ENCODE measurements around the gene PAFAH2. TPM values are rescaled to one million over a fixed set of nuclear protein-coding genes. Genes with fewer than 3 reads are reported as not detected.

The PAFAH2 gene
- total RNA-seq, 4 donors from 2014 or later, result 15.7 to 57.8 (median 48.4) TPM

DNA sequence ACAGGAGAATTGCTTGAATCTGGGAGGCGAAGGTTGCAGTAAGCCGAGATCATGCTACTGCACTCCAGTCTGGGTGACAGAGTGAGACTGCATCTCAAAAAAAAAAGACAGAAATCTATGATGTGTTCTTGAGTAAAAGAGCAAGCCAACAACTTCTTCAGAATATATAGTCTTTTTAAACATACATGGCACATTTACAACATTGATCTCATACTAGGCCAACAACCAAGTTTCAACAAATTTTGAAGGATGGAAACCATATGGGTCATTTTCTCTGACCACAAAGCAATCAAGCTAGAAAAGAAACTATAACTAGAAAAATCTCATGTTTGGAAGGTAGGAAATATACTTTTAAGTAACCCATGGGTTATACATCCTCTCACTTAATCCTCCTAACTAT is 38.3 kb downstream of the PAFAH2 start:
- Histone ChIP-seq H3K27me3 (no peaks in the 10 kb centered on the region), H3K4me3 (no peak overlapping the region), H3K36me3 (peaks cover 0 to 66% (median 0%) of the 10 kb centered on the region in 3 donors), H3K27ac (no peak overlapping the region), H3K9me3 (no peaks in the 10 kb centered on the region), H3K4me1 (no peaks in the 10 kb centered on the region)
- no peak for DNase-seq
- no peak for TF ChIP-seq POLR2A (IDR thresholded peaks at IDR 0.05)
- no peak for TF ChIP-seq CTCF (IDR thresholded peaks at IDR 0.05)

GRCh38 chr1:25958465-25958864 is 39.4 kb downstream of the PAFAH2 start:
- Histone ChIP-seq H3K9me3 (no peaks in the 10 kb centered on the region), H3K27ac (no peak overlapping the region), H3K27me3 (no peaks in the 10 kb centered on the region), H3K4me1 (no peaks in the 10 kb centered on the region), H3K36me3 (peaks cover 0 to 57% (median 0%) of the 10 kb centered on the region in 3 donors), H3K4me3 (no peak overlapping the region)
- TF ChIP-seq POLR2A (IDR thresholded peaks at IDR 0.05) (no peak), CTCF (IDR thresholded peaks at IDR 0.05) (no peak)
- DNase-seq, result no peak

DNA sequence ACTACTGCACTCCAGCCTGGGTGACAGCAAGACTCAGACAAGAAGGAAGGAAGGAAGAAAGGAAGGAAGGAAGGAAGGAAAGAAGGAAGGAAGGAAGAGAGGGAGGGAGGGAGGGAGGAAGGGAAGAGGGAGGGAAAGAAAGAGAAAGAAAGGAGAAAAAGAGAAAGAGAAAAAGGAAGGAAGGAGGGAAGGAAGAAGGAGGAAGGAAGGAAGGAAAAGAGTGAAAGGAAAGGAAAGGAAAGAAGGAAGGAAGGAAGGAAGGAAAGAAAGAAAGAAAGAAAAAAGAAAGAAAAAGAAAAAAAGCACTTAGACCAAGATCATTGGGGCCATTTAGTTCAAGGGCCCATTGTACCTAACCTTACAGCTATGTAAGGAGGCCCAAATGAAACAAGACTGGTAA is 42.3 kb downstream of the PAFAH2 start:
- Histone ChIP-seq H3K9me3 (no peaks in the 10 kb centered on the region), H3K36me3 (peaks cover 0 to 29% (median 0%) of the 10 kb centered on the region in 3 donors), H3K27ac (no peak overlapping the region), H3K4me3 (no peak overlapping the region), H3K27me3 (no peaks in the 10 kb centered on the region), H3K4me1 (no peaks in the 10 kb centered on the region)
- TF ChIP-seq CTCF (IDR thresholded peaks at IDR 0.05) (no peak), POLR2A (IDR thresholded peaks at IDR 0.05) (no peak)
- DNase-seq, result no peak

DNA sequence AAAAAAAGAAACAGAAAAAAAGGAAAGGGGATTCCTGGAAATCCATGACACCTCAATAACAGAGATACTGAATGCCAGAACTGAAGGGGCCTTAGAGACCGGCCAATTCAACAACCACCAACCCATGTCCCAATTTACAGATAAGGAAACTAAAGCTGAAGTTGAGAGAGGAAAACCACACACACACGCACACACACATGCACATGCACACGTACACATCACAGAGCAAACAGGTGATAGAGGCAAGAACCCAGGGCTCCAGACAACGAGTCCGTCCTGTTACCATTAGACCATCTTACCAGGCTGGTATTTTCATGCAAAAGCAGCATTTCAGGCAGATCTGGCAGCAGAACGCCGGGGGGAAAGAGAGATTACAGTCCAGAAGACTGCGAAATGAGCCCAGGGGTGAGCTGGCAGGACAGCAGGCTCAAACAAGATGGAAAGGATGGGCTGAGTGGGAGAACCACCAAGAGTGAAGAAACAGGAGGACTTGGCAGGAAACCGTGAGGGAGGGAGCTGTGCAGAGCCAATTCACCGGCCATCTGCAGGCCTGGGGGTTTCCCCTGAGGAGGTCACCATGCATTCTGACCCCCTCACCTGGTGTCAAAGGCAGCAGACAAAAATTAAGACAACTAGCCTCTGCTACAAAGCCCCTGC is 43.5 kb downstream of the PAFAH2 start:
- no peak for DNase-seq

DNA sequence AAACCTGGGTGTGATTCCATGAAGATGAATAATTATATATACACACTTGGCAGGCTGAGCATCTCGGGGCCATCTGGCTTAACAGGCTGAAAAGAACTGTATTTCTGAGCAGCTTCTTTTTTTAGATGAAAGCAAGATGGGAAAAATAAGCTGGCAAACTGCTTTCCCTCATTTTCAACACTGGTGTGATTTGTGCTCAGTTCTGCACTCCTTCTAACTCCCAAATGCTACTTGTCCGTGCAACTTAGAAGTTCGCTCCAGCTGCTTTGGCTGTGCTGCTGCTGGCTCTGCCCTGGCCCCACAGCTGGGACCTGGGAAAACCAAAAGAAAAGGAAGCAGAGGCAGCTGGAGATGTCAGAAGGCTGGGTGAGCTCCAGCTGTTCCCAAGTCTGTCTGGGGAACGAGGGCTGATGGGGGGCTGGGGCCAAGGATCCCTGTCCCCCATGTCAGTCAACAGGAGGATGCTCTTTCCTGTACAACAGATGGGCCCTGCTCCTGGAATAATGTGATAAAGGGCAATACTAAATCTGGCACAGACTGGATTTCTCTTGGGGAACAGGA is 44.9 kb downstream of the PAFAH2 start:
- Histone ChIP-seq H3K36me3 (peaks cover 0 to 5% (median 0%) of the 10 kb centered on the region in 3 donors), H3K27me3 (no peaks in the 10 kb centered on the region), H3K9me3 (no peaks in the 10 kb centered on the region), H3K4me3 (no peak overlapping the region), H3K4me1 (no peaks in the 10 kb centered on the region), H3K27ac (no peak overlapping the region)
- TF ChIP-seq CTCF (IDR thresholded peaks at IDR 0.05) (no peak), POLR2A (IDR thresholded peaks at IDR 0.05) (no peak)
- no peak for DNase-seq

More for the DNA sequence above, 43.5 kb downstream of the PAFAH2 start:
- H3K4me1 ChIP-seq, result no peaks in the 10 kb centered on the region
- peaks cover 0 to 18% (median 0%) of the 10 kb centered on the region in 3 donors for H3K36me3 ChIP-seq
- no peak for TF ChIP-seq CTCF (IDR thresholded peaks at IDR 0.05)
- no peak for TF ChIP-seq POLR2A (IDR thresholded peaks at IDR 0.05)
- no peaks in the 10 kb centered on the region for H3K9me3 ChIP-seq
- H3K27ac ChIP-seq, result no peak overlapping the region
- H3K4me3 ChIP-seq, result no peak overlapping the region
- H3K27me3 ChIP-seq, result no peaks in the 10 kb centered on the region

Measured in Peyer's patch (tissue), 4 donors.